Measurements from ENCODE around the gene VPS11.
A peak's percentile ranks its signal among the peaks of the same experiment; 100 is the strongest.
"Not testable (repeated sequence)": the region's sequence is repeated elsewhere in the genome, so short reads cannot be mapped to it uniquely, and the experiment has no call there.

VPS11 gene

GRCh38 chr11:119056421-119056999 lies 11.1 kb upstream of the VPS11 start:
- DNase-seq (ENCODE audit: low read depth), result peak; percentile 50
- Histone ChIP-seq H3K9ac (ENCODE audit: low read length) (peak overlapping the region; percentile 90), H3K9me3 (ENCODE audit: control insufficient read depth, low read length) (no peaks in the 10 kb centered on the region), H3K4me3 (ENCODE audit: low read length) (peak overlapping the region; percentile 90), H3K4me1 (ENCODE audit: control insufficient read depth, insufficient read depth, low read length) (peaks cover 13% of the 10 kb centered on the region), H3K36me3 (ENCODE audit: control insufficient read depth, insufficient read depth, low read length, severe bottlenecking) (peaks cover 38% of the 10 kb centered on the region), H3K27me3 (replicated peaks; ENCODE audit: control insufficient read depth, insufficient read depth, low read length) (no peaks in the 10 kb centered on the region)

- Histone ChIP-seq H3K9me3 (ENCODE audit: control insufficient read depth, low read length) (no peaks in the 10 kb centered on the region), H3K4me1 (ENCODE audit: control insufficient read depth, insufficient read depth, low read length) (peaks cover 13% of the 10 kb centered on the region)
These were observed 10.4 kb upstream of the VPS11 start, which contains the start of gene HYOU1 for GRCh38 chr11:119057000-119057769. Gene HYOU1, minus strand, starts transcription at chr11:119057205. Its CDS starts 1,045 bp downstream, at chr11:119056160.

DNA sequence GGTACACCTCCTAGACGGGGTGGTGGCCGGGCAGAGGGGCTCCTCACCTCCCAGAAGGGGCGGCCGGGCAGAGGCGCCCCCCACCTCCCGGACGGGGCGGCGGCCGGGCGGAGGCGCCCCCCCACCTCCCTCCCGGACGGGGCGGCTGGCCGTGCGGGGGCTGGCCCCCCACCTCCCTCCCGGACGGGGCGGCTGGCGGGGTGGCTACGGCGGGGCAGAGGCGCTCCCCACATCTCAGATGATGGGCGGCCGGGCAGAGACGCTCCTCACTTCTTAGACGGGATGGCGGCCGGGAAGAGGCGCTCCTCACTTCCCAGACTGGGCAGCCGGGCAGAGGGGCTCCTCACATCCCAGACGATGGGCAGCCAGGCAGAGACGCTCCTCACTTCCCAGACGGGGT lies 8.5 kb upstream of the VPS11 start:
- H3K27me3 ChIP-seq (replicated peaks; ENCODE audit: control insufficient read depth, insufficient read depth, low read length); H3K9me3 ChIP-seq (ENCODE audit: control insufficient read depth, low read length); DNase-seq (ENCODE audit: low read depth); H3K4me3 ChIP-seq (ENCODE audit: low read length); H3K9ac ChIP-seq (ENCODE audit: low read length): not testable (repeated sequence)
- Histone ChIP-seq H3K36me3 (ENCODE audit: control insufficient read depth, insufficient read depth, low read length, severe bottlenecking) (peaks cover 12% of the 10 kb centered on the region), H3K4me1 (ENCODE audit: control insufficient read depth, insufficient read depth, low read length) (peaks cover 22% of the 10 kb centered on the region)

More at GRCh38 chr11:119057000-119057769, 10.4 kb upstream of the VPS11 start, which contains the start of gene HYOU1:
- Histone ChIP-seq H3K9ac (ENCODE audit: low read length) (peak within 1 kb of the TSS; percentile 90), H3K27me3 (replicated peaks; ENCODE audit: control insufficient read depth, insufficient read depth, low read length) (no peaks in the 10 kb centered on the region), H3K4me3 (ENCODE audit: low read length) (peak within 1 kb of the TSS; percentile 90), H3K36me3 (ENCODE audit: control insufficient read depth, insufficient read depth, low read length, severe bottlenecking) (peaks cover 31% of the 10 kb centered on the region)
- DNase-seq (ENCODE audit: low read depth), result peak; percentile 99

DNA sequence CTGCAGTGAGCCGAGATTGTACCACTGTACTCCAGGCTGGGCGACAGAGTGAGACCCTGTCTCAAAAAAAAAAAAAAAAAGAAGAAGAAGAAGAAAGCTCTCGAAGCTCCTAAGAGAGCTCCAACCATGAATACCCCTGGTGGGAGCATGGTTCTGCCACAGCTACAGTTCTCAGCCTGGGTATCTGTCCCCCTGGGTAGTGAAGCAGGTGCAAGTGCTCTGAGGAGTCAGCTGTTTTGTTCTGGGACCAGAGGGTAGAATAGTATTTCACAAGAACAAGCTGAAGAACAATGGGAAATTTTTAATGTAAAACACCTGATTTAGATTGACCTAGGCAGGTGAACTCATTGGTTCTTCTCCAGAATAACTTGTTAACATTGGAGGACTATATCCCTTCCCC lies 6.4 kb upstream of the VPS11 start:
- no peaks in the 10 kb centered on the region for H3K36me3 ChIP-seq (ENCODE audit: control insufficient read depth, insufficient read depth, low read length, severe bottlenecking)
- no peaks in the 10 kb centered on the region for H3K27me3 ChIP-seq (replicated peaks; ENCODE audit: control insufficient read depth, insufficient read depth, low read length)
- H3K9ac ChIP-seq (ENCODE audit: low read length), result no peak overlapping the region
- H3K9me3 ChIP-seq (ENCODE audit: control insufficient read depth, low read length), result no peaks in the 10 kb centered on the region
- no peak overlapping the region for H3K4me3 ChIP-seq (ENCODE audit: low read length)
- H3K4me1 ChIP-seq (ENCODE audit: control insufficient read depth, insufficient read depth, low read length), result peaks cover 13% of the 10 kb centered on the region
- no peak for DNase-seq (ENCODE audit: low read depth)

DNA sequence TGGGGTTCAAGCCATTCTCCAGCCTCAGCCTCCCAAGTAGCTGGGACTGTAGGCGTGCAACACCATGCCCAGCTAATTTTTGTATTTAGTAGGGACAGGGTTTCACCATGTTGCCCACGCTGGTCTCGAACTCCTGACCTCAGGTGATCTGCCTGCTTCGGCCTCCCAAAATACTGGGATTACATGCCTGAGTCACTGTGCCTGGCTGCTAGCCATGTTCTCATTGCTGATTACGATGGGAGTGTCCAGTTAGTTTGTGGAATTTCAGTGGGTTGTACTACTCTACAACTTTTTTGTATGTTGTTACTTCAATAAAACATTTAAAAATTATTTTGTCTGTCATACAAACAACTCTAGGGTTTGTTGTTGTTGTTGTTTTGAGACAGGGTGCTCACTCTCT lies 4.8 kb upstream of the VPS11 start:
- peak; percentile 69 for DNase-seq (ENCODE audit: low read depth)
- Histone ChIP-seq H3K27me3 (replicated peaks; ENCODE audit: control insufficient read depth, insufficient read depth, low read length) (no peaks in the 10 kb centered on the region), H3K9me3 (ENCODE audit: control insufficient read depth, low read length) (no peaks in the 10 kb centered on the region), H3K36me3 (ENCODE audit: control insufficient read depth, insufficient read depth, low read length, severe bottlenecking) (no peaks in the 10 kb centered on the region), H3K4me3 (ENCODE audit: low read length) (no peak overlapping the region), H3K9ac (ENCODE audit: low read length) (no peak overlapping the region), H3K4me1 (ENCODE audit: control insufficient read depth, insufficient read depth, low read length) (peaks cover 13% of the 10 kb centered on the region)

DNA sequence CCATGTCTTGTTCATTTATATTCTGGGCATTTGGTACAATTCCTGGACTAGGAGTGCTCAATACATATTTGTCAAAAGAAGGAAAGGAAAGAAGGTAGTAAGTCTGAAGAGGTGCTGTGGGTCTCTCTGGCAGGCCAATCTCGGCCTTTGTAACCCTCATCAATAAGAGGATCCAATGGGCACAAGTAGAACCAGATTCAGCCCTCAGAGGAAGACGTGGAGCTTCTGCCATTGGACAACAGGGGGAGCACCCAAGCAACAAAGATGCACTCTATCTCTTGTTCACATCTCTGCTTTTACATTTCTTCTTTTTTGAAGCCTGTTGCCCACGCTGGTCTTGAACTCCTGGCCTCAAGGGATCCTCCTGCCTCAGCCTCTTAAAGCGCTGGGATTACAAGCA lies 2.2 kb upstream of the VPS11 start:
- no peaks in the 10 kb centered on the region for H3K27me3 ChIP-seq (replicated peaks; ENCODE audit: control insufficient read depth, insufficient read depth, low read length)
- H3K4me1 ChIP-seq (ENCODE audit: control insufficient read depth, insufficient read depth, low read length), result peaks cover 14% of the 10 kb centered on the region
- no peak overlapping the region for H3K4me3 ChIP-seq (ENCODE audit: low read length)
- DNase-seq (ENCODE audit: low read depth), result peak; percentile 43
- peaks cover 5% of the 10 kb centered on the region for H3K36me3 ChIP-seq (ENCODE audit: control insufficient read depth, insufficient read depth, low read length, severe bottlenecking)
- no peak overlapping the region for H3K9ac ChIP-seq (ENCODE audit: low read length)
- no peaks in the 10 kb centered on the region for H3K9me3 ChIP-seq (ENCODE audit: control insufficient read depth, low read length)

DNA sequence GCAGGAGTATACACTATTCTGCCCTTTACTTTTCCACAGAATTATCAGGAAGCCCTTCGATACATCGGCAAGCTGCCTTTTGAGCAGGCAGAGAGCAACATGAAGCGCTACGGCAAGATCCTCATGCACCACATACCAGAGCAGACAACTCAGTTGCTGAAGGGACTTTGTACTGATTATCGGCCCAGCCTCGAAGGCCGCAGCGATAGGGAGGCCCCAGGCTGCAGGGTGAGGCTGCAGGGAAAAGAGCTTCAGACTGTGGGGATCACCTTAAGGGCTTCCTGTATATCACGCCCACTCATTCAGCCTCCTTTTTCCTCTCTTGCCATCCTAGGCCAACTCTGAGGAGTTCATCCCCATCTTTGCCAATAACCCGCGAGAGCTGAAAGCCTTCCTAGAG lies 10.2 kb downstream of the VPS11 start:
- Histone ChIP-seq H3K36me3 (ENCODE audit: control insufficient read depth, insufficient read depth, low read length, severe bottlenecking) (peaks cover 80% of the 10 kb centered on the region), H3K27me3 (replicated peaks; ENCODE audit: control insufficient read depth, insufficient read depth, low read length) (no peaks in the 10 kb centered on the region), H3K9ac (ENCODE audit: low read length) (no peak overlapping the region), H3K4me1 (ENCODE audit: control insufficient read depth, insufficient read depth, low read length) (no peaks in the 10 kb centered on the region), H3K9me3 (ENCODE audit: control insufficient read depth, low read length) (no peaks in the 10 kb centered on the region), H3K4me3 (ENCODE audit: low read length) (no peak overlapping the region)
- DNase-seq (ENCODE audit: low read depth), result no peak

GRCh38 chr11:119078675-119079420 lies 11.2 kb downstream of the VPS11 start:
- no peaks in the 10 kb centered on the region for H3K4me1 ChIP-seq (ENCODE audit: control insufficient read depth, insufficient read depth, low read length)
- H3K27me3 ChIP-seq (replicated peaks; ENCODE audit: control insufficient read depth, insufficient read depth, low read length), result no peaks in the 10 kb centered on the region
- H3K9ac ChIP-seq (ENCODE audit: low read length), result no peak overlapping the region
- H3K36me3 ChIP-seq (ENCODE audit: control insufficient read depth, insufficient read depth, low read length, severe bottlenecking), result peaks cover 70% of the 10 kb centered on the region
- no peak for DNase-seq (ENCODE audit: low read depth)
- H3K9me3 ChIP-seq (ENCODE audit: control insufficient read depth, low read length), result no peaks in the 10 kb centered on the region
- H3K4me3 ChIP-seq (ENCODE audit: low read length), result no peak overlapping the region

DNA sequence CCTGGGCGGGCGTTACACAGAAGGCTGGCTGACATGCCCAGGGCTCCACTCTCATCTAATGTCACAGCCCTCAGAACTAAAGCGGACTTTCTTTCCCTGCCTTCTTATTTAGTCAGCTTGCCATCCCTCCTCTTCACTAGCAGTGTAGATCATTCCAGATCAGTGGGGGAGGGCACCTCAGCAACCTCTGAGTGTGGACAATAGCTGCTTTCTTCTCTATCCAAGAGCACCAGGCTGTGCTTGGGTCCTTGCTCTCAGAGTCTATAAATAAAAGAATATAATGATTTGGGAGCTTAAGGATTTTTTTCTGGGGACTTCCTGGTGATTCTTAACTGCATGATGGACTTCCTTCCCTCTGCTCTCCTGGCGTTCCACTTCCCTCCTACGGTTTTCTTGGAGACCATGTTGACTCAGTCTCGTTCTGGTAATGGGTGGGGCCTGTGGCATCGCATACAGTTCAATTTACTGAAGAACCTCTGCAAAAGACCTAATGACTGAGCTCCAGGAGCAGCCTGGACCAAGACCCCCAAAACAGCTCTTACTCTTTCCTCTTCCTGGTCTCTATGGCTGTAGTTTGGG lies 14.2 kb downstream of the VPS11 start:
- Histone ChIP-seq H3K36me3 (ENCODE audit: control insufficient read depth, insufficient read depth, low read length, severe bottlenecking) (peaks cover 56% of the 10 kb centered on the region), H3K9ac (ENCODE audit: low read length) (no peak overlapping the region), H3K4me3 (ENCODE audit: low read length) (no peak overlapping the region), H3K27me3 (replicated peaks; ENCODE audit: control insufficient read depth, insufficient read depth, low read length) (no peaks in the 10 kb centered on the region), H3K9me3 (ENCODE audit: control insufficient read depth, low read length) (no peaks in the 10 kb centered on the region), H3K4me1 (ENCODE audit: control insufficient read depth, insufficient read depth, low read length) (peaks cover 12% of the 10 kb centered on the region)
- DNase-seq (ENCODE audit: low read depth), result no peak

DNA sequence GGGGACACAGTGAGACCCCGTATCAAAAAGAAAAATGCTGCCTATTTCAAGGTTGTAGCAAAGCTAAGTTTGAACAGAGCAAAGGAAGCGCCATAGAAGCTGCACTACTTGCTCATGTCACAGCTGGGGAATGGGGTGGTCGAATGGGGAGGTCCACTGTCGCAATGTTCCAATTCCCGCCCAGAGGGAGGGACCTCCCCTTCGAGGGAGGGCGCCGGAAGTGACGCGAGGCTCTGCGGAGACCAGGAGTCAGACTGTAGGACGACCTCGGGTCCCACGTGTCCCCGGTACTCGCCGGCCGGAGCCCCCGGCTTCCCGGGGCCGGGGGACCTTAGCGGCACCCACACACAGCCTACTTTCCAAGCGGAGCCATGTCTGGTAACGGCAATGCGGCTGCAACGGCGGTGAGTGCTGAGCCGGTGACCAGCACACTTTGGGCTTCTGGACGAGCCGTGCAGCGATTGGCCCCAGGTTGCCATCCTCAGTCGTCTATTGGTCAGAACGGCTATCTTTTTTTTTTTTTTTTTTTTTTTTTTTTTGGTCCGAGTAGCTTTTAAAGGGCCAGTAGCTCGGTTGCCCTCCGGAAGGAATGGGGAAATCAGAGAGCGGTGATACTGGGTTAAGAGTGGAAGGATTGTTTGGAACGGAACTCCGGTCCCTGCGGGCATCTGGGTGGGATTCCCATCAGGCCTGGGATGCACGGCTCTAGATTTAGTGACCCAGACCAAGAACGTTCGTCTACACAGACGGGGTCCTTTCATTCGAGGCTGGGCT lies 17.2 kb downstream of the VPS11 start, which contains the start of gene HMBS:
Gene HMBS (plus strand): TSS at position 219 of the 774 bp plus-strand sequence. CDS start 153 bp downstream, at position 372.
- H3K9ac ChIP-seq (ENCODE audit: low read length), result peak within 1 kb of the TSS; percentile 91
- peaks cover 12% of the 10 kb centered on the region for H3K4me1 ChIP-seq (ENCODE audit: control insufficient read depth, insufficient read depth, low read length)
- DNase-seq (ENCODE audit: low read depth), result peak; percentile 99
- H3K36me3 ChIP-seq (ENCODE audit: control insufficient read depth, insufficient read depth, low read length, severe bottlenecking), result peaks cover 27% of the 10 kb centered on the region
- H3K9me3 ChIP-seq (ENCODE audit: control insufficient read depth, low read length), result no peaks in the 10 kb centered on the region
- no peaks in the 10 kb centered on the region for H3K27me3 ChIP-seq (replicated peaks; ENCODE audit: control insufficient read depth, insufficient read depth, low read length)
- H3K4me3 ChIP-seq (ENCODE audit: low read length), result peak within 1 kb of the TSS; percentile 97

Data from adipocyte (in vitro differentiated cells).